Neural progenitor cell (in vitro differentiated cells): ENCODE results near the gene KRTAP10-6. TPM values are rescaled to one million over a fixed set of nuclear protein-coding genes. Genes with fewer than 3 reads are reported as not detected.

Source experiments
- DNase-seq: peaks from one replicate; pipeline ENCODE4 v3.0.0-alpha.2; 2016; ENCODE audit warnings: low spot score
- H2AFZ ChIP-seq: fragments of 200-600 bp; sonication (generic); replicated peaks from 2 replicates; pipeline ENCODE4 v1.6.1; 2016; ENCODE audit warnings: antibody characterized with exemption
- H3F3A ChIP-seq: fragments of 200-600 bp; sonication (generic); 2 replicates; pipeline ENCODE4 v1.6.1; 2016; ENCODE audit warnings: antibody characterized with exemption, low read depth
- H3K27ac ChIP-seq: fragments of 200-600 bp; sonication (generic); 2 replicates; pipeline ENCODE4 v1.5.1; 2016; ENCODE audit warnings: mild to moderate bottlenecking
- H3K27me3 ChIP-seq: fragments of 200-600 bp; sonication (generic); 2 replicates; pipeline ENCODE4 v1.6.1; 2016; ENCODE audit warnings: mild to moderate bottlenecking, moderate library complexity
- H3K36me3 ChIP-seq: fragments of 200-600 bp; sonication (generic); 2 replicates; pipeline ENCODE4 v1.5.1; 2016
- H3K4me1 ChIP-seq: fragments of 200-600 bp; sonication (generic); 2 replicates; pipeline ENCODE4 v1.6.1; 2016; ENCODE audit warnings: mixed run types
- H3K4me2 ChIP-seq: fragments of 200-600 bp; sonication (generic); 2 replicates; pipeline ENCODE4 v1.6.1; 2016
- H3K4me3 ChIP-seq: fragments of 200-600 bp; sonication (generic); 2 replicates; pipeline ENCODE4 v1.5.1; 2016
- H3K79me2 ChIP-seq: fragments of 200-600 bp; sonication (generic); 2 replicates; pipeline ENCODE4 v1.6.1; 2016; ENCODE audit warnings: low read depth
- H3K9ac ChIP-seq: fragments of 200-600 bp; sonication (generic); 2 replicates; pipeline ENCODE4 v1.6.1; 2016
- H3K9me3 ChIP-seq: fragments of 200-600 bp; sonication (generic); 2 replicates; pipeline ENCODE4 v1.5.1; 2016; ENCODE audit warnings: low read depth
- H4K20me1 ChIP-seq: fragments of 200-600 bp; sonication (generic); 2 replicates; pipeline ENCODE4 v1.6.1; 2016; ENCODE audit warnings: low read depth
- H3K27ac Mint-ChIP-seq: 3 replicates; pipeline ENCODE4 v1.8.0; 2021; ENCODE audit warnings: mixed read lengths
- H3K27me3 Mint-ChIP-seq: 2 replicates; pipeline ENCODE4 v1.8.0; 2022; ENCODE audit warnings: low read depth, mild to moderate bottlenecking, inconsistent platforms, moderate library complexity, mixed read lengths; ENCODE audit not compliant: insufficient read depth
- H3K36me3 Mint-ChIP-seq: 3 replicates; pipeline ENCODE4 v1.8.0; 2021; ENCODE audit warnings: mixed read lengths
- H3K4me1 Mint-ChIP-seq: 3 replicates; pipeline ENCODE4 v1.8.0; 2021; ENCODE audit warnings: mixed read lengths
- H3K4me3 Mint-ChIP-seq: 3 replicates; pipeline ENCODE4 v1.8.0; 2021; ENCODE audit warnings: mild to moderate bottlenecking, moderate library complexity, mixed read lengths
- H3K9me3 Mint-ChIP-seq: 3 replicates; pipeline ENCODE4 v1.8.0; 2020; ENCODE audit warnings: mixed read lengths
- CTCF ChIP-seq: fragments of 200-600 bp; sonication (generic); IDR thresholded peaks from 2 replicates; pipeline ENCODE4 v1.5.1; 2017; ENCODE audit warnings: antibody characterized with exemption, mild to moderate bottlenecking
- EZH2 ChIP-seq: fragments of 200-600 bp; sonication (generic); IDR thresholded peaks from 2 replicates; pipeline ENCODE4 v1.6.1; 2017; ENCODE audit warnings: antibody characterized with exemption, mild to moderate bottlenecking, moderate library complexity
- EZH2phosphoT487 ChIP-seq: fragments of 200-600 bp; sonication (generic); IDR thresholded peaks from 2 replicates; pipeline ENCODE4 v1.6.1; 2017; ENCODE audit warnings: antibody characterized with exemption
- total RNA-seq: library from RNA; depleted of rRNA; stranded (reverse); fragments of >200 nt; gene quantifications from 2 replicates; pipeline ENCODE4 v1.2.3, GENCODE V29; 2015; ENCODE audit warnings: low replicate concordance

KRTAP10-6 gene
- total RNA-seq, 1 donor from 2014 or later, result not detected

GRCh38 chr21:44567481-44568171 lies 24.7 kb downstream of the KRTAP10-6 start:
- H3K27me3 ChIP-seq, result no peaks in the 10 kb centered on the region
- no peak overlapping the region for H3K4me3 ChIP-seq
- H3K27ac ChIP-seq, result no peak overlapping the region
- H4K20me1 ChIP-seq, result no peaks in the 10 kb centered on the region
- Mint-ChIP-seq H3K4me3 (no peak overlapping the region), H3K4me1 (no peaks in the 10 kb centered on the region), H3K9me3 (peaks cover 17% of the 10 kb centered on the region), H3K27me3 (peaks cover 6% of the 10 kb centered on the region), H3K27ac (no peak overlapping the region), H3K36me3 (no peaks in the 10 kb centered on the region)
- H3K79me2 ChIP-seq, result no peaks in the 10 kb centered on the region
- no peak overlapping the region for H3K9ac ChIP-seq
- H3K9me3 ChIP-seq, result no peaks in the 10 kb centered on the region
- no peak overlapping the region for H2AFZ ChIP-seq
- no peak for DNase-seq
- no peaks in the 10 kb centered on the region for H3F3A ChIP-seq
- no peaks in the 10 kb centered on the region for H3K36me3 ChIP-seq
- no peak overlapping the region for H3K4me2 ChIP-seq
- TF ChIP-seq EZH2phosphoT487 (no peak), EZH2 (no peak), CTCF (no peak)
- no peaks in the 10 kb centered on the region for H3K4me1 ChIP-seq

- H3K79me2 ChIP-seq, result no peaks in the 10 kb centered on the region
- H3K4me2 ChIP-seq, result no peak overlapping the region
- H3K4me1 ChIP-seq, result no peaks in the 10 kb centered on the region
- H3K4me3 ChIP-seq, result no peak overlapping the region
- H2AFZ ChIP-seq, result no peak overlapping the region
- no peaks in the 10 kb centered on the region for H3F3A ChIP-seq
- no peaks in the 10 kb centered on the region for H3K27me3 ChIP-seq
- H3K36me3 ChIP-seq, result no peaks in the 10 kb centered on the region
- TF ChIP-seq CTCF (no peak), EZH2 (no peak), EZH2phosphoT487 (no peak)
- no peak overlapping the region for H3K9ac ChIP-seq
- H3K36me3 Mint-ChIP-seq, result no peaks in the 10 kb centered on the region
- no peaks in the 10 kb centered on the region for H4K20me1 ChIP-seq
- H3K27ac Mint-ChIP-seq, result no peak overlapping the region
- H3K9me3 ChIP-seq, result no peaks in the 10 kb centered on the region
- DNase-seq, result no peak
- peaks cover 2% of the 10 kb centered on the region for H3K27me3 Mint-ChIP-seq
- no peak overlapping the region for H3K27ac ChIP-seq
- no peak overlapping the region for H3K4me3 Mint-ChIP-seq
- H3K9me3 Mint-ChIP-seq, result peaks cover 12% of the 10 kb centered on the region
- no peaks in the 10 kb centered on the region for H3K4me1 Mint-ChIP-seq
These were observed 25.9 kb downstream of the KRTAP10-6 start for GRCh38 chr21:44566403-44566802.

- Histone ChIP-seq H3K9me3 (no peaks in the 10 kb centered on the region), H3F3A (no peaks in the 10 kb centered on the region), H3K27ac (no peak overlapping the region), H3K9ac (no peak overlapping the region), H3K27me3 (no peaks in the 10 kb centered on the region), H3K4me1 (no peaks in the 10 kb centered on the region), H4K20me1 (no peaks in the 10 kb centered on the region), H3K4me2 (no peak overlapping the region), H3K79me2 (no peaks in the 10 kb centered on the region), H3K36me3 (no peaks in the 10 kb centered on the region), H2AFZ (no peak overlapping the region), H3K4me3 (no peak overlapping the region)
- H3K27me3 Mint-ChIP-seq, result peaks cover 2% of the 10 kb centered on the region
- no peaks in the 10 kb centered on the region for H3K36me3 Mint-ChIP-seq
- DNase-seq, result no peak
- TF ChIP-seq EZH2, result no peak
- TF ChIP-seq CTCF, result no peak
- no peak for TF ChIP-seq EZH2phosphoT487
- no peak overlapping the region for H3K27ac Mint-ChIP-seq
- H3K9me3 Mint-ChIP-seq, result peaks cover 4% of the 10 kb centered on the region
- no peaks in the 10 kb centered on the region for H3K4me1 Mint-ChIP-seq
- H3K4me3 Mint-ChIP-seq, result no peak overlapping the region
These were observed 27.3 kb downstream of the KRTAP10-6 start for GRCh38 chr21:44564886-44565598.
